Endothelial cell of umbilical vein (primary cell): ENCODE measurements around the gene FOXJ3. TPM values are rescaled to one million over a fixed set of nuclear protein-coding genes. Genes with fewer than 3 reads are reported as not detected.

Experiments used
- BruUV-seq: library from RNA; stranded (reverse); fragments of 400-500 nt; replicated peaks from 2 replicates; lab custom pipeline; 2021; lab: Mats Ljungman, UMichigan
- CTCF ChIA-PET: fragments of 300-600, 350-600 bp; sonication (Branson Sonifier 250); formaldehyde crosslinking; loops from one replicate; lab custom pipeline; 2021; ENCODE audit warnings: antibody characterized with exemption, inconsistent platforms; lab: Charles Lee
- POLR2A ChIA-PET: fragments of 300-600, 350-600 bp; sonication (Branson Sonifier 250); formaldehyde crosslinking; loops from one replicate; lab custom pipeline; 2021; ENCODE audit warnings: antibody characterized with exemption, inconsistent platforms; lab: Charles Lee
- DNase-seq: peaks from one replicate; pipeline ENCODE4 v3.0.0-alpha.2; 2011; ENCODE audit warnings: low read depth, low spot score
- FAIRE-seq: peaks from 2 replicates; lab custom pipeline; 2011; peaks lifted over from hg19 to GRCh38; lab: Jason Lieb, UNC
- H2AFZ ChIP-seq: 2 replicates; pipeline ENCODE4 v1.6.0; 2012; ENCODE audit warnings: low read depth, low read length, control low read depth, inconsistent platforms
- H3K27ac ChIP-seq: 2 replicates; pipeline ENCODE4 v1.5.1; 2011; ENCODE audit warnings: low read depth, mild to moderate bottlenecking, control low read depth, low read length, moderate library complexity; ENCODE audit not compliant: insufficient read depth
- H3K27me3 ChIP-seq, 2 experiments: 2 replicates each; pipeline versions ENCODE4 v1.6.0 to v1.6.1; 2011; ENCODE audit warnings: low read length in 2 of 2, mixed read lengths in 1 of 2; ENCODE audit not compliant: control insufficient read depth in 2 of 2, insufficient read depth in 2 of 2
- H3K36me3 ChIP-seq, 2 experiments: 2 replicates in 1 of 2; 3 replicates in 1 of 2; pipeline ENCODE4 v1.5.1; 2011; ENCODE audit warnings: low read length in 2 of 2, mild to moderate bottlenecking in 1 of 2, moderate library complexity in 1 of 2; ENCODE audit not compliant: control insufficient read depth in 2 of 2, insufficient read depth in 2 of 2; ENCODE audit errors: extremely low read depth in 1 of 2
- H3K4me1 ChIP-seq: 3 replicates; pipeline ENCODE4 v1.5.1; 2011; ENCODE audit warnings: mild to moderate bottlenecking, low read length; ENCODE audit not compliant: control insufficient read depth, insufficient read depth; ENCODE audit errors: extremely low read depth
- H3K4me2 ChIP-seq: 2 replicates; pipeline ENCODE4 v1.6.1; 2011; ENCODE audit warnings: low read length, control low read depth, mixed read lengths; ENCODE audit not compliant: insufficient read depth
- H3K4me3 ChIP-seq, 3 experiments: fragments of 200-600 bp in 1 of 3; sonication (generic), shearing (Covaris generic) in 1 of 3; replicated peaks in 1 of 3; 2 replicates each; pipeline ENCODE4 v1.5.1; 2011 to 2016; ENCODE audit warnings: control low read depth in 3 of 3, low read length in 3 of 3, mild to moderate bottlenecking in 2 of 3, inconsistent platforms in 1 of 3, low read depth in 1 of 3, moderate library complexity in 1 of 3; ENCODE audit not compliant: insufficient read depth in 1 of 3
- H3K79me2 ChIP-seq: 2 replicates; pipeline ENCODE4 v1.6.0; 2012; ENCODE audit warnings: low read length, inconsistent platforms; ENCODE audit not compliant: control insufficient read depth, insufficient read depth
- H3K9ac ChIP-seq: replicated peaks from 2 replicates; pipeline ENCODE3; 2011; ENCODE audit warnings: low read length, control low read depth; ENCODE audit not compliant: insufficient read depth; ENCODE audit errors: extremely low read depth
- H3K9me1 ChIP-seq: replicated peaks from 3 replicates; pipeline ENCODE4 v1.6.0; 2011; ENCODE audit warnings: mild to moderate bottlenecking, low read length; ENCODE audit not compliant: control insufficient read depth, insufficient read depth; ENCODE audit errors: extremely low read depth
- H3K9me3 ChIP-seq: replicated peaks from 2 replicates; pipeline ENCODE4 v1.5.1; 2012; ENCODE audit warnings: low read length, inconsistent platforms; ENCODE audit not compliant: control insufficient read depth, insufficient read depth
- H4K20me1 ChIP-seq: replicated peaks from 2 replicates; pipeline ENCODE3; 2011; ENCODE audit warnings: mild to moderate bottlenecking, low read length; ENCODE audit not compliant: control insufficient read depth, insufficient read depth; ENCODE audit errors: extremely low read depth
- EZH2 ChIP-seq: IDR thresholded peaks from 2 replicates; pipeline ENCODE4 v1.6.1; 2012; ENCODE audit warnings: borderline replicate concordance, low read depth, mild to moderate bottlenecking, moderate library complexity, low read length, inconsistent platforms; ENCODE audit not compliant: severe bottlenecking
- FOS ChIP-seq: IDR thresholded peaks from 2 replicates; pipeline ENCODE4 v1.6.1; 2011; ENCODE audit warnings: mild to moderate bottlenecking, low read length, moderate library complexity, borderline replicate concordance; ENCODE audit not compliant: insufficient read depth
- GATA2 ChIP-seq: IDR thresholded peaks from 2 replicates; pipeline ENCODE4 v1.7.0; 2011; ENCODE audit warnings: low read depth, mild to moderate bottlenecking, moderate library complexity, mixed read lengths, low read length; ENCODE audit not compliant: insufficient read length, insufficient read depth
- JUN ChIP-seq: IDR thresholded peaks from 2 replicates; pipeline ENCODE4 v1.6.1; 2011; ENCODE audit warnings: borderline replicate concordance, low read depth; ENCODE audit not compliant: insufficient read length, insufficient read depth
- MYC ChIP-seq: IDR thresholded peaks from one replicate; pipeline ENCODE4 v1.6.1; 2011; ENCODE audit warnings: mild to moderate bottlenecking, low read depth, low read length
- POLR2A ChIP-seq: IDR thresholded peaks from 2 replicates; pipeline ENCODE4 v1.6.1; 2012; ENCODE audit warnings: low read depth, mild to moderate bottlenecking, control low read depth, low read length
- POLR2AphosphoS5 ChIP-seq: IDR thresholded peaks from 2 replicates; pipeline ENCODE4 v1.6.1; 2012; ENCODE audit warnings: low read depth, mild to moderate bottlenecking, control low read depth, low read length, moderate library complexity; ENCODE audit not compliant: insufficient read depth
- dilution Hi-C: fragments of 300-500 bp; cut with MboI; formaldehyde crosslinking; loops from one replicate; pipeline ENCODE4 v1.15.0; 2019; ENCODE audit warnings: low sequenced_read_pairs; ENCODE audit not compliant: extremely low pct_ligation_motif_present
- intact Hi-C: fragments of 100-400 bp; cut with micrococcal nuclease; formaldehyde crosslinking; loops from one replicate; pipeline ENCODE4 v1.10.0; 2022
- polyA plus RNA-seq, 4 experiments: library from polyadenylated mRNA; depleted of rRNA in 3 of 4; stranded (reverse) in 3 of 4; unstranded in 1 of 4; fragments of >200 nt; gene quantifications; 2 replicates each; pipeline versions ENCODE4 v1.2.1 to v1.2.3, GENCODE V29; 2011 to 2012; ENCODE audit warnings: missing spikeins in 1 of 4
- total RNA-seq: library from RNA; stranded (reverse); gene quantifications from 2 replicates; pipeline ENCODE4 v1.2.3, GENCODE V29; 2021
- TF ChIP-seq, protein P1 (sequence below): IDR thresholded peaks from 2 replicates; pipeline ENCODE4 v1.6.1; 2011; ENCODE audit not compliant: insufficient read depth, insufficient read length
- TF ChIP-seq, protein P2 (sequence below), 2 donors: IDR thresholded peaks; 1 replicate in 1 of 2; 2 replicates in 1 of 2; pipeline ENCODE4 v1.5.1; 2011; ENCODE audit warnings: low read length in 2 of 2, mild to moderate bottlenecking in 2 of 2, moderate library complexity in 2 of 2, control low read depth in 1 of 2, inconsistent platforms in 1 of 2, low read depth in 1 of 2; ENCODE audit not compliant: insufficient read depth in 1 of 2; ENCODE audit errors: extremely low read depth in 1 of 2

The FOXJ3 gene
- total and polyA plus RNA-seq, 2 donors (not counting 3 experiments of a cell fraction or from before 2014, with no cell fraction given): 34.7 to 38.8 TPM

DNA sequence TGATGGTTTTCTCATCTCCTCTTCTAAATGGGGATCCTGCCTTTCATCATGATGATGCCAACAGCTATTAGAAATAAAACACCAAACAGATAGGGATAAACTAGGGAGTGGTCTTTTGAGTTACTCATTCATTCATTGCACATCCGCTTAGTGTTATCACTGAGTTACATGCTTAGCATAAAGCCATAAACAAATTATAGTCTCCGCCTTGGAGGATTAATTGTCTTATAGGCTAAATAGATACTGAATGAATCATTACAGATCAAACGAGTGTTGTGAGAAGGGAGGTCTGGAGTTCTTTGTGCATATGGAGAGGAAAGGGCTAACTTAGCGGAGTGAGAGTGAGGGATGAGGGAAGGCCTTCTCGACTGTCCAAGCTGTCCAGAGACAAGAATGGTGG lies 201.6 kb downstream of the FOXJ3 start:
- DNase-seq: no peak
- no peak overlapping the region for H3K4me2 ChIP-seq
- no peaks in the 10 kb centered on the region for H3K9me1 ChIP-seq
- H3K4me3 ChIP-seq: no peak overlapping the region
- H3K79me2 ChIP-seq: no peaks in the 10 kb centered on the region
- no TSS peak for BruUV-seq
- no peaks in the 10 kb centered on the region for H3K36me3 ChIP-seq
- H2AFZ ChIP-seq: no peak overlapping the region
- H3K9ac ChIP-seq: no peak overlapping the region
- TF ChIP-seq GATA2 (no peak), JUN (no peak), POLR2A (no peak), POLR2AphosphoS5 (no peak), MYC (no peak), EZH2 (no peak), FOS (no peak)
- TF ChIP-seq, protein P1, sequence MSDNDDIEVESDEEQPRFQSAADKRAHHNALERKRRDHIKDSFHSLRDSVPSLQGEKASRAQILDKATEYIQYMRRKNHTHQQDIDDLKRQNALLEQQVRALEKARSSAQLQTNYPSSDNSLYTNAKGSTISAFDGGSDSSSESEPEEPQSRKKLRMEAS: no peak
- TF ChIP-seq, protein P2, sequence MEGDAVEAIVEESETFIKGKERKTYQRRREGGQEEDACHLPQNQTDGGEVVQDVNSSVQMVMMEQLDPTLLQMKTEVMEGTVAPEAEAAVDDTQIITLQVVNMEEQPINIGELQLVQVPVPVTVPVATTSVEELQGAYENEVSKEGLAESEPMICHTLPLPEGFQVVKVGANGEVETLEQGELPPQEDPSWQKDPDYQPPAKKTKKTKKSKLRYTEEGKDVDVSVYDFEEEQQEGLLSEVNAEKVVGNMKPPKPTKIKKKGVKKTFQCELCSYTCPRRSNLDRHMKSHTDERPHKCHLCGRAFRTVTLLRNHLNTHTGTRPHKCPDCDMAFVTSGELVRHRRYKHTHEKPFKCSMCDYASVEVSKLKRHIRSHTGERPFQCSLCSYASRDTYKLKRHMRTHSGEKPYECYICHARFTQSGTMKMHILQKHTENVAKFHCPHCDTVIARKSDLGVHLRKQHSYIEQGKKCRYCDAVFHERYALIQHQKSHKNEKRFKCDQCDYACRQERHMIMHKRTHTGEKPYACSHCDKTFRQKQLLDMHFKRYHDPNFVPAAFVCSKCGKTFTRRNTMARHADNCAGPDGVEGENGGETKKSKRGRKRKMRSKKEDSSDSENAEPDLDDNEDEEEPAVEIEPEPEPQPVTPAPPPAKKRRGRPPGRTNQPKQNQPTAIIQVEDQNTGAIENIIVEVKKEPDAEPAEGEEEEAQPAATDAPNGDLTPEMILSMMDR (IDR thresholded peaks at IDR 0.05; ENCODE audit: extremely low read depth in 1 of 2, insufficient read depth in 1 of 2, low read depth in 1 of 2, low read length in 2 of 2): no peak
- peaks cover 1 to 5% of the 10 kb centered on the region in 2 experiments for H3K27me3 ChIP-seq
- ChIA-PET POLR2A (no interaction called here), CTCF (interaction anchor here (1.0 to 1.8 kb wide), 4 partner anchors 9 to 40 kb away, joined by 3 to 7 read pairs (median 4); no protein-coding TSS in a partner anchor)
- no peaks in the 10 kb centered on the region for H3K4me1 ChIP-seq
- dilution Hi-C loops (no loop called here), intact Hi-C loops (no loop called here)
- no peaks in the 10 kb centered on the region for H3K9me3 ChIP-seq
- H4K20me1 ChIP-seq: no peaks in the 10 kb centered on the region
- FAIRE-seq: no peak
- no peak overlapping the region for H3K27ac ChIP-seq
